A673 (cell line): Measurements from ENCODE around the gene NMNAT1. TPM values are rescaled to one million over a fixed set of nuclear protein-coding genes. Genes with fewer than 3 reads are reported as not detected.
A peak's percentile ranks its signal among the peaks of the same experiment; 100 is the strongest.

Source experiments
- BruUV-seq: library from RNA; stranded (reverse); fragments of 400-500 nt; replicated peaks from 2 replicates; lab custom pipeline; 2021; lab: Mats Ljungman, UMichigan
- CTCF ChIA-PET: fragments of 300-600 bp; sonication (Branson Sonifier 250); formaldehyde crosslinking; loops from one replicate; lab custom pipeline; 2022; ENCODE audit warnings: antibody characterized with exemption; lab: Charles Lee
- POLR2A ChIA-PET: fragments of 300-600 bp; sonication (Branson Sonifier 250); formaldehyde crosslinking; loops from one replicate; lab custom pipeline; 2022; ENCODE audit warnings: antibody characterized with exemption; ENCODE audit not compliant: low non-redundant PET; lab: Charles Lee
- DNase-seq: peaks from one replicate; pipeline ENCODE4 v3.0.0-alpha.2; 2015; ENCODE audit warnings: low spot score
- H3K27ac ChIP-seq: fragments of 200-600 bp; sonication (generic); 2 replicates; pipeline ENCODE4 v1.5.1; 2016; ENCODE audit warnings: mixed run types, low read depth, mild to moderate bottlenecking, mixed read lengths, antibody characterized with exemption, low read length; ENCODE audit not compliant: poor library complexity, severe bottlenecking
- H3K27me3 ChIP-seq: fragments of 200-600 bp; sonication (generic); replicated peaks from 2 replicates; pipeline ENCODE4 v1.6.1; 2017; ENCODE audit warnings: mixed run types, low read depth, mild to moderate bottlenecking, mixed read lengths, antibody characterized with exemption, low read length; ENCODE audit not compliant: insufficient read depth, poor library complexity
- H3K36me3 ChIP-seq: fragments of 200-600 bp; sonication (generic); 2 replicates; pipeline ENCODE4 v1.6.1; 2016; ENCODE audit warnings: mixed run types, mild to moderate bottlenecking, mixed read lengths, antibody characterized with exemption, low read length; ENCODE audit not compliant: insufficient read depth, poor library complexity, severe bottlenecking
- H3K4me1 ChIP-seq: fragments of 200-600 bp; sonication (generic); 2 replicates; pipeline ENCODE4 v1.6.1; 2017; ENCODE audit warnings: mixed run types, mild to moderate bottlenecking, mixed read lengths, antibody characterized with exemption, low read length; ENCODE audit not compliant: insufficient read depth, poor library complexity, severe bottlenecking
- H3K4me3 ChIP-seq: fragments of 200-600 bp; sonication (generic); 2 replicates; pipeline ENCODE4 v1.5.1; 2016; ENCODE audit warnings: low read depth, mixed run types, mild to moderate bottlenecking, mixed read lengths, low read length; ENCODE audit not compliant: poor library complexity, severe bottlenecking
- H3K9me3 ChIP-seq: fragments of 200-600 bp; sonication (generic); 2 replicates; pipeline ENCODE4 v1.6.1; 2016; ENCODE audit warnings: mixed run types, low read depth, mild to moderate bottlenecking, mixed read lengths, antibody characterized with exemption, low read length; ENCODE audit not compliant: poor library complexity, severe bottlenecking
- EZH2 ChIP-seq: fragments of 200-600 bp; sonication (generic); IDR thresholded peaks from 2 replicates; pipeline ENCODE4 v1.6.1; 2017; ENCODE audit warnings: borderline replicate concordance, low read depth, mild to moderate bottlenecking, mixed read lengths, antibody characterized with exemption, low read length; ENCODE audit not compliant: poor library complexity, severe bottlenecking
- intact Hi-C: fragments of 100-400 bp; cut with micrococcal nuclease; formaldehyde crosslinking; loops from one replicate; pipeline ENCODE4 v1.10.0; 2022; ENCODE audit not compliant: unreplicated experiment
- total RNA-seq: library from RNA; stranded (reverse); gene quantifications from 2 replicates; pipeline ENCODE4 v1.2.3, GENCODE V29; 2021
- TF ChIP-seq, protein P1 (sequence below): fragments of 300-800, 200-600 bp; sonication (generic); conservative IDR thresholded peaks from 2 replicates; pipeline ENCODE4 v1.5.1; 2017; ENCODE audit warnings: low read depth, mild to moderate bottlenecking, antibody characterized with exemption, low read length, moderate library complexity, mixed read lengths

NMNAT1 gene
- total RNA-seq, 1 experiment from 2014 or later, result 4.5 TPM

DNA sequence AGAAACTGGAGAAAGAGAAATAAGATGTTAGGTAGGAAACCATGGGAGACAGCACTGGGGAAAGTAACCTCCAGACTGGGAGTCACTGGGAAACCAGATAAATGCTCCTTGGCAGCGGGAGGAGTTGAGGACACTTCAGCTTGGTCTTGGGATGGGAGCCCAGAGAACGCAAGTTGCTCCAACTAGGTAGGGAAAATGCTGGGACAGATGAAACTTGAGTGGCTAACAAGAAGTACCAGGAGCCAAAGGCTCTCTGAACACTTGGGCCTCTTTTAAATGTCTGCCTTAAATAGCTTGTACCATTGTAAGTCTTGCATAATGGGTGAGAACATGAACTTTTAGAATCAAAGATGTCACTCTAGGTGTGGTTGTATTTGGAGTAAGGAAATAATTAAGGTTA lies 3.0 kb downstream of the NMNAT1 start:
- H3K4me3 ChIP-seq, result no peak overlapping the region
- ChIA-PET POLR2A (no interaction called here), CTCF (no interaction called here)
- no peak overlapping the region for H3K27ac ChIP-seq
- no TSS peak for BruUV-seq
- no peak for DNase-seq
- H3K36me3 ChIP-seq, result no peaks in the 10 kb centered on the region
- H3K27me3 ChIP-seq, result no peaks in the 10 kb centered on the region
- intact Hi-C loops, result no loop called here
- no peaks in the 10 kb centered on the region for H3K9me3 ChIP-seq
- TF ChIP-seq EZH2, result no peak
- TF ChIP-seq, protein P1, sequence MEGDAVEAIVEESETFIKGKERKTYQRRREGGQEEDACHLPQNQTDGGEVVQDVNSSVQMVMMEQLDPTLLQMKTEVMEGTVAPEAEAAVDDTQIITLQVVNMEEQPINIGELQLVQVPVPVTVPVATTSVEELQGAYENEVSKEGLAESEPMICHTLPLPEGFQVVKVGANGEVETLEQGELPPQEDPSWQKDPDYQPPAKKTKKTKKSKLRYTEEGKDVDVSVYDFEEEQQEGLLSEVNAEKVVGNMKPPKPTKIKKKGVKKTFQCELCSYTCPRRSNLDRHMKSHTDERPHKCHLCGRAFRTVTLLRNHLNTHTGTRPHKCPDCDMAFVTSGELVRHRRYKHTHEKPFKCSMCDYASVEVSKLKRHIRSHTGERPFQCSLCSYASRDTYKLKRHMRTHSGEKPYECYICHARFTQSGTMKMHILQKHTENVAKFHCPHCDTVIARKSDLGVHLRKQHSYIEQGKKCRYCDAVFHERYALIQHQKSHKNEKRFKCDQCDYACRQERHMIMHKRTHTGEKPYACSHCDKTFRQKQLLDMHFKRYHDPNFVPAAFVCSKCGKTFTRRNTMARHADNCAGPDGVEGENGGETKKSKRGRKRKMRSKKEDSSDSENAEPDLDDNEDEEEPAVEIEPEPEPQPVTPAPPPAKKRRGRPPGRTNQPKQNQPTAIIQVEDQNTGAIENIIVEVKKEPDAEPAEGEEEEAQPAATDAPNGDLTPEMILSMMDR, result no peak
- H3K4me1 ChIP-seq, result peaks cover 12% of the 10 kb centered on the region

DNA sequence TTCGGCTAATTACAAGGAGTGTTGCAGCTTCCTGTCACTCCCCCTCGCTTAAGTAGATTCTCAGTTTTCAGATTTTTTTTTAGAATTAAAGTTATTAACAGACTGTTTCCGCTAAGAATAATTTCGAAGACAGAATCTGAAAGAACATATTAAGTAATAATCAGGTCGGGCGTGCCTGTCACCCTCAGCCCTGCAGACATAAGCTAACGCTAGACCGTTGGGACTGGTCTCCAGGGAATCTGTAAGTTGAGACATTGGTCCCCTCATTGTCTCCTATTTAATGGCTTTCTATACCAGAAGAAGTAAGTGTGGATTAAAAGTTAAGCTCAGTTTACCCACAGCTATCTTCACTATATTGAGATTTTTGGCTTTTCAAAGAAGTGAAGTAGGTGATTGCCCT lies 14.5 kb downstream of the NMNAT1 start:
- Histone ChIP-seq H3K27ac (peak overlapping the region; percentile 34), H3K4me3 (peak overlapping the region; percentile 7), H3K4me1 (peaks cover 24% of the 10 kb centered on the region), H3K27me3 (no peaks in the 10 kb centered on the region), H3K36me3 (no peaks in the 10 kb centered on the region), H3K9me3 (no peaks in the 10 kb centered on the region)
- peak; percentile 72 for DNase-seq
- ChIA-PET POLR2A (interaction anchor here (0.7 kb wide), 1 partner anchor 203 kb away, joined by 3 read pairs; no protein-coding TSS in a partner anchor), CTCF (interaction anchor here (0.6 to 0.7 kb wide), 2 partner anchors 39 to 172 kb away, joined by 3 read pairs; no protein-coding TSS in a partner anchor)
- TF ChIP-seq, protein P1, result no peak
- no peak for TF ChIP-seq EZH2
- intact Hi-C loops, result no loop called here
- BruUV-seq, result no TSS peak

DNA sequence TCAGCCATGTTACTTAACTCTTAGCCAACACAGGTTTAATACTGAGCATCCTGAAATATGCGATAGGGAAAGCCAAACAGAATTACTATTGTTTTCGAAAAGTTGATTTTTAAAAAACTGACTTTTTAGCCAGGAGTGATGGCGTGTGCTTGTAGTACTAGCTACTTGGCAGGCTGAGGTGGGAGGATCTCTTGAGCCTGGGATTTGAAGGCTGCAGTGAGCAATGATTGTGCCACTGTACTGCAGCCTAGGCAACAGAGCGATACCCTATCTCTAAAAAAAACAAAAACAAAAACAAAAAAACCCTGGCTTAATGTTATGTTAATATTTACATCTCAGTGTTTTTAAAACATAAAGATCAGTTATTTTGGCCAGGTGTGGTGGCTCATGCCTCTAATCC lies 16.7 kb downstream of the NMNAT1 start:
- Histone ChIP-seq H3K27me3 (no peaks in the 10 kb centered on the region), H3K27ac (no peak overlapping the region), H3K36me3 (no peaks in the 10 kb centered on the region), H3K4me3 (no peak overlapping the region), H3K9me3 (no peaks in the 10 kb centered on the region), H3K4me1 (peaks cover 24% of the 10 kb centered on the region)
- no peak for DNase-seq
- ChIA-PET POLR2A (no interaction called here), CTCF (no interaction called here)
- BruUV-seq, result no TSS peak
- no peak for TF ChIP-seq EZH2
- TF ChIP-seq, protein P1, result no peak
- intact Hi-C loops, result no loop called here
